Lower lobe of right lung (tissue), 2 donors: ENCODE measurements around the gene RIOX2. TPM values are rescaled to one million over a fixed set of nuclear protein-coding genes. Genes with fewer than 3 reads are reported as not detected.
A peak's percentile ranks its signal among the peaks of the same experiment; 100 is the strongest.

Source experiments
- ATAC-seq, 2 donors: fragments of 200-7000 bp; cut with Tn5 transposase; one replicate each; pipeline ENCODE4 v1.9.1; 2020 to 2022; ENCODE audit warnings: mild to moderate bottlenecking in 2 of 2, moderate library complexity in 2 of 2
- DNase-seq: peaks from one replicate; pipeline ENCODE4 v3.0.0-alpha.2; 2020
- H3K27ac ChIP-seq: fragments of 200-600 bp; one replicate; pipeline ENCODE4 v1.8.0; 2022
- H3K27me3 ChIP-seq: fragments of 200-600 bp; one replicate; pipeline ENCODE4 v1.8.0; 2022; ENCODE audit warnings: low read depth
- H3K36me3 ChIP-seq: fragments of 200-600 bp; one replicate; pipeline ENCODE4 v1.8.0; 2022; ENCODE audit warnings: mild to moderate bottlenecking
- H3K4me1 ChIP-seq: fragments of 200-600 bp; one replicate; pipeline ENCODE4 v1.8.0; 2022
- H3K4me3 ChIP-seq: fragments of 200-600 bp; one replicate; pipeline ENCODE4 v1.8.0; 2022; ENCODE audit warnings: mild to moderate bottlenecking
- H3K9me3 ChIP-seq: fragments of 200-600 bp; one replicate; pipeline ENCODE4 v1.8.0; 2022
- intact Hi-C: fragments of 100-400 bp; cut with DNase I; formaldehyde crosslinking; loops from one replicate; pipeline ENCODE4 v1.11.0; 2022
- total RNA-seq: library from RNA; stranded (reverse); fragmentation: NEBNext Ultra II Directional; extraction: Animal tissue kit (Norgen Biotek cat#: 25700); gene quantifications from one replicate; pipeline ENCODE4 v1.2.1, GENCODE V29; 2021
- TF ChIP-seq, protein P1 (sequence below): fragments of 200-600 bp; IDR thresholded peaks from one replicate; pipeline ENCODE4 v1.8.0; 2022; ENCODE audit warnings: antibody characterized with exemption, mild to moderate bottlenecking
- donor health status: DM: no; HTN: yes; CAD: no; lungs with severe emphysema.

Gene RIOX2
- total RNA-seq, 1 donor from 2014 or later = 20.5 TPM

DNA sequence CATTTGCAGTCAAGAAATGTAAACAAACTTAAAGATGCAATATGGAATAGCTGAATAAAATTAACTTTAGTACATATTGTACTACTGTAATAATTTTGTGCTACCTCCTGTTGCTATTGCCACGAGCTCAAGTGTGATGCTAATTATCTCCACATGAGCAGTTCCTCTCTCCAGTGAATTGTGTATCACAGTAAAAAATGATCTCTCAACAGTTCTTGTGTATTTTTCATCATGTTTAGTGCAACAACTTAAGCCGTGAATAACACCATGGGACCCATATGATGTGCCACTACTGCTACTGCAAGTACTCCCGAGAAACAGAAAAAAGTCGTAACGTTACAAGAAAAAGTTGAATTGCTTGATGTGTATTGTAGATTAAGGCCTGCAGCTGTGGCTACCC lies 12.4 kb downstream of the RIOX2 start:
- TF ChIP-seq, protein P1, sequence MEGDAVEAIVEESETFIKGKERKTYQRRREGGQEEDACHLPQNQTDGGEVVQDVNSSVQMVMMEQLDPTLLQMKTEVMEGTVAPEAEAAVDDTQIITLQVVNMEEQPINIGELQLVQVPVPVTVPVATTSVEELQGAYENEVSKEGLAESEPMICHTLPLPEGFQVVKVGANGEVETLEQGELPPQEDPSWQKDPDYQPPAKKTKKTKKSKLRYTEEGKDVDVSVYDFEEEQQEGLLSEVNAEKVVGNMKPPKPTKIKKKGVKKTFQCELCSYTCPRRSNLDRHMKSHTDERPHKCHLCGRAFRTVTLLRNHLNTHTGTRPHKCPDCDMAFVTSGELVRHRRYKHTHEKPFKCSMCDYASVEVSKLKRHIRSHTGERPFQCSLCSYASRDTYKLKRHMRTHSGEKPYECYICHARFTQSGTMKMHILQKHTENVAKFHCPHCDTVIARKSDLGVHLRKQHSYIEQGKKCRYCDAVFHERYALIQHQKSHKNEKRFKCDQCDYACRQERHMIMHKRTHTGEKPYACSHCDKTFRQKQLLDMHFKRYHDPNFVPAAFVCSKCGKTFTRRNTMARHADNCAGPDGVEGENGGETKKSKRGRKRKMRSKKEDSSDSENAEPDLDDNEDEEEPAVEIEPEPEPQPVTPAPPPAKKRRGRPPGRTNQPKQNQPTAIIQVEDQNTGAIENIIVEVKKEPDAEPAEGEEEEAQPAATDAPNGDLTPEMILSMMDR = no peak
- H3K27ac ChIP-seq = no peak overlapping the region
- H3K9me3 ChIP-seq = no peaks in the 10 kb centered on the region
- DNase-seq (no peak), ATAC-seq (no peak)
- H3K4me1 ChIP-seq = no peaks in the 10 kb centered on the region
- no peak overlapping the region for H3K4me3 ChIP-seq
- no peaks in the 10 kb centered on the region for H3K27me3 ChIP-seq
- intact Hi-C loops = no loop called here
- peaks cover 41% of the 10 kb centered on the region for H3K36me3 ChIP-seq

DNA sequence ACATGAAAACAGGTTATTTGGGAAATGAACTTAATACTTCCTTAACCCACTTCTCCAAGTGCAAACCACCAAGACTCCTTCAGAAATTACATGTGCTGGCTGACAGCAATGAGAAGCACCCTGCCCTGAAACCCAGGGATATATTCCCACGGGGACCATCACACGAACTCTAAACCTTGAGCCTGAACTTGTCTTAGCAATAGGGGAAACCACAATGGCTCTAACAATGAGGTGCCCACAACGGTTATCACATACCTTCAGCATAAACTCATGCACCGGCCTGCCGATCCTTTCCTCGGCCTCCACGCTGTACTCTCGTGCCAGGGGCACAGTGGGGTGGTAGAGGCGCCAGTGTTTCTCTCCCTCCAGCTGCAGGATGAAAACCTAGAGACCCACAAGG lies 13.4 kb downstream of the RIOX2 start:
- Histone ChIP-seq H3K36me3 (peaks cover 51% of the 10 kb centered on the region), H3K9me3 (no peaks in the 10 kb centered on the region), H3K4me3 (no peak overlapping the region), H3K27me3 (no peaks in the 10 kb centered on the region), H3K27ac (no peak overlapping the region), H3K4me1 (no peaks in the 10 kb centered on the region)
- no peak for DNase-seq
- intact Hi-C loops = no loop called here
- no peak for ATAC-seq
- TF ChIP-seq, protein P1 = no peak

DNA sequence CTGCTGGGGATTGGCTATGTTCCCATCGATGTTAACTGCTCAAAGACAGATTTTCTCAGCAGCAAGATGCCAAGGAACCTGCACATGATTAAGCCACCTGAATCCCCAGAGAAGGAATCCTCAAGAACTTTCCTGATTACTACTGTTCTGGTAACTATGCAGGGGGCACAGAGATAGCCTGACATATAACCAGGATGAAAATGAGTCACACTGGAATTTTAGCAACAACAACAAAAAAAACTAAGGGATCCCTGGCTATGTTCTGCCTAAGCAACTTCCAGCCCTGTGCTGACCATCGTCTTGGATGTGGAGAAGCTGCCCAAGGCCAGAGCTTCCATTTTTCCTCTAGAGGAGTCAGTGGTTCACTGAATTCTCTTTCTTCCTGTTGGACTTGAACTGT lies 13.8 kb downstream of the RIOX2 start:
- Histone ChIP-seq H3K27ac (no peak overlapping the region), H3K4me1 (no peaks in the 10 kb centered on the region), H3K27me3 (no peaks in the 10 kb centered on the region), H3K36me3 (peaks cover 54% of the 10 kb centered on the region), H3K4me3 (no peak overlapping the region), H3K9me3 (no peaks in the 10 kb centered on the region)
- TF ChIP-seq, protein P1 = no peak
- DNase-seq (no peak), ATAC-seq (no peak)
- intact Hi-C loops = no loop called here

- Histone ChIP-seq H3K9me3 (no peaks in the 10 kb centered on the region), H3K4me3 (no peak overlapping the region), H3K27me3 (no peaks in the 10 kb centered on the region), H3K36me3 (peaks cover 60% of the 10 kb centered on the region), H3K27ac (peak overlapping the region; percentile 4), H3K4me1 (peaks cover 2% of the 10 kb centered on the region)
- ATAC-seq = peak; percentile 37 to 53
- TF ChIP-seq, protein P1 = no peak
- intact Hi-C loops = no loop called here
- no peak for DNase-seq
These were observed 14.5 kb downstream of the RIOX2 start for GRCh38 chr3:97957617-97958311.

DNA sequence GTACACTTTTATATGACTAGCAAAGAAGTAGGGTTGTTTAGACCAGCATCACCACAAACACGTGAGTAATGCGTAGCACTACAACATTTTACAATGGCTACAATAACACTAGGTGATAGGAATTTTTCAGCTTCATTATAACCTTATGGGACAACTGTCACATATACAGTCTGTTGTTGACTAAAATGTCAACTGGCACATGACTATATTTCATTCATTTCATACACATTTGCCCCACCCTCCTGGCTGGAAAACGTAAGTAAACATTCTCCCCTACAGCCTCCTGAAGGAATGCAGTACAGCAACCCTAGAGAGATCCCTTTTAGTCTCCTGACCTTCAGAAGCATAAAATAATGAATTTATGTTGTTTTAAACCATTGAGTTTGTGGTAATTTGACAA lies 16.2 kb downstream of the RIOX2 start:
- no peak overlapping the region for H3K27ac ChIP-seq
- intact Hi-C loops = no loop called here
- H3K4me3 ChIP-seq = no peak overlapping the region
- no peak for DNase-seq
- no peaks in the 10 kb centered on the region for H3K27me3 ChIP-seq
- H3K4me1 ChIP-seq = peaks cover 6% of the 10 kb centered on the region
- H3K36me3 ChIP-seq = peaks cover 54% of the 10 kb centered on the region
- TF ChIP-seq, protein P1 = no peak
- H3K9me3 ChIP-seq = no peaks in the 10 kb centered on the region
- ATAC-seq = no peak
